H9 (cell line): ENCODE measurements around the gene PRMT7. TPM values are rescaled to one million over a fixed set of nuclear protein-coding genes. Genes with fewer than 3 reads are reported as not detected.

ENCODE experiments used
- DNase-seq: peaks from one replicate; pipeline ENCODE4 v3.0.0-alpha.2; 2017
- H2AFZ ChIP-seq: one replicate; pipeline ENCODE4 v1.6.1; 2013; ENCODE audit warnings: mild to moderate bottlenecking, low read length, control low read depth, moderate library complexity
- H2AK5ac ChIP-seq: 2 replicates; pipeline ENCODE4 v1.6.1; 2013; ENCODE audit warnings: low read length, control low read depth, mixed read lengths; ENCODE audit not compliant: insufficient read length
- H2BK120ac ChIP-seq: one replicate; pipeline ENCODE4 v1.6.1; 2013; ENCODE audit warnings: low read depth, mild to moderate bottlenecking, low read length, control low read depth, inconsistent platforms; ENCODE audit not compliant: poor library complexity, severe bottlenecking
- H2BK12ac ChIP-seq: 2 replicates; pipeline ENCODE4 v1.6.1; 2013; ENCODE audit warnings: low read length, control low read depth, mixed read lengths, low read depth; ENCODE audit not compliant: insufficient read length
- H2BK15ac ChIP-seq: 2 replicates; pipeline ENCODE4 v1.6.1; 2013; ENCODE audit warnings: low read depth, low read length, control low read depth
- H2BK20ac ChIP-seq: one replicate; pipeline ENCODE4 v1.6.1; 2013; ENCODE audit warnings: low read depth, mild to moderate bottlenecking, low read length, control low read depth, inconsistent platforms; ENCODE audit not compliant: poor library complexity, severe bottlenecking
- H2BK5ac ChIP-seq: 2 replicates; pipeline ENCODE4 v1.6.1; 2013; ENCODE audit warnings: low read length, control low read depth, mixed read lengths; ENCODE audit not compliant: insufficient read length
- H3K14ac ChIP-seq: 2 replicates; pipeline ENCODE4 v1.6.1; 2013; ENCODE audit warnings: low read length, control low read depth; ENCODE audit not compliant: insufficient read depth
- H3K18ac ChIP-seq: 2 replicates; pipeline ENCODE4 v1.6.1; 2013; ENCODE audit warnings: low read depth, mild to moderate bottlenecking, mixed read lengths, low read length, control low read depth; ENCODE audit not compliant: insufficient read length
- H3K23ac ChIP-seq: 2 replicates; pipeline ENCODE4 v1.6.1; 2013; ENCODE audit warnings: low read length, control low read depth, mixed read lengths, low read depth; ENCODE audit not compliant: insufficient read length
- H3K23me2 ChIP-seq: 2 replicates; pipeline ENCODE4 v1.6.1; 2013; ENCODE audit warnings: low read depth, mild to moderate bottlenecking, mixed read lengths, low read length, control low read depth; ENCODE audit not compliant: insufficient read length, poor library complexity, severe bottlenecking
- H3K27ac ChIP-seq: 2 replicates; pipeline ENCODE4 v1.5.1; 2013; ENCODE audit warnings: low read length, control low read depth, mixed read lengths, low read depth; ENCODE audit not compliant: insufficient read length
- H3K27me3 ChIP-seq: 2 replicates; pipeline ENCODE4 v1.6.1; 2013; ENCODE audit warnings: low read length, control low read depth, inconsistent platforms; ENCODE audit not compliant: insufficient read depth
- H3K4ac ChIP-seq: 2 replicates; pipeline ENCODE4 v1.6.1; 2013; ENCODE audit warnings: low read depth, mild to moderate bottlenecking, control low read depth, inconsistent platforms, low read length, moderate library complexity
- H3K4me1 ChIP-seq: 2 replicates; pipeline ENCODE4 v1.6.1; 2013; ENCODE audit warnings: low read length, control low read depth, inconsistent platforms; ENCODE audit not compliant: insufficient read depth
- H3K4me2 ChIP-seq: 2 replicates; pipeline ENCODE4 v1.6.1; 2013; ENCODE audit warnings: low read length, control low read depth, mixed read lengths; ENCODE audit not compliant: insufficient read length, insufficient read depth
- H3K56ac ChIP-seq: 2 replicates; pipeline ENCODE4 v1.6.1; 2013; ENCODE audit warnings: low read depth, mild to moderate bottlenecking, mixed read lengths, low read length, control low read depth; ENCODE audit not compliant: insufficient read length
- H3K79me1 ChIP-seq: 2 replicates; pipeline ENCODE4 v1.6.1; 2013; ENCODE audit warnings: low read depth, mild to moderate bottlenecking, moderate library complexity, low read length, control low read depth, inconsistent platforms; ENCODE audit not compliant: insufficient read depth, poor library complexity, severe bottlenecking
- H3K79me2 ChIP-seq: 2 replicates; pipeline ENCODE4 v1.6.1; 2013; ENCODE audit warnings: low read length, control low read depth, inconsistent platforms; ENCODE audit not compliant: insufficient read depth
- H3K9ac ChIP-seq: 2 replicates; pipeline ENCODE4 v1.6.1; 2013; ENCODE audit warnings: low read length, control low read depth, mixed read lengths; ENCODE audit not compliant: insufficient read length; ENCODE audit errors: extremely low read depth
- H3K9me3 ChIP-seq: one replicate; pipeline ENCODE4 v1.6.1; 2013; ENCODE audit warnings: low read depth, low read length, inconsistent platforms; ENCODE audit not compliant: control insufficient read depth
- H3T11ph ChIP-seq: one replicate; pipeline ENCODE4 v1.6.1; 2013; ENCODE audit warnings: mild to moderate bottlenecking, low read length, control low read depth, inconsistent platforms
- H4K20me1 ChIP-seq: one replicate; pipeline ENCODE4 v1.6.1; 2013; ENCODE audit not compliant: control insufficient read depth, insufficient read length, insufficient read depth
- H4K5ac ChIP-seq: 2 replicates; pipeline ENCODE4 v1.6.1; 2013; ENCODE audit warnings: low read depth, mild to moderate bottlenecking, mixed read lengths, low read length, control low read depth; ENCODE audit not compliant: insufficient read length
- H4K8ac ChIP-seq: replicated peaks from 2 replicates; pipeline ENCODE4 v1.6.1; 2013; ENCODE audit warnings: low read length, control low read depth, mixed read lengths, low read depth; ENCODE audit not compliant: insufficient read length
- H4K91ac ChIP-seq: 2 replicates; pipeline ENCODE4 v1.6.1; 2013; ENCODE audit warnings: low read depth, mild to moderate bottlenecking, moderate library complexity, mixed read lengths, low read length, control low read depth; ENCODE audit not compliant: insufficient read length
- H3K27ac Mint-ChIP-seq, 3 experiments: 2 replicates in 2 of 3; 3 replicates in 1 of 3; pipeline ENCODE4 v1.8.0; 2020 to 2021; ENCODE audit warnings: mixed read lengths in 3 of 3, mild to moderate bottlenecking in 1 of 3, moderate library complexity in 1 of 3
- H3K27me3 Mint-ChIP-seq: 2 replicates; pipeline ENCODE4 v1.8.0; 2021; ENCODE audit warnings: low read depth, mild to moderate bottlenecking, moderate library complexity, mixed read lengths
- H3K36me3 Mint-ChIP-seq, 3 experiments: 2 replicates in 2 of 3; 3 replicates in 1 of 3; pipeline ENCODE4 v1.8.0; 2020 to 2021; ENCODE audit warnings: low read depth in 3 of 3, mixed read lengths in 3 of 3; ENCODE audit not compliant: insufficient read depth in 1 of 3
- H3K4me1 Mint-ChIP-seq, 2 experiments: 2 replicates each; pipeline ENCODE4 v1.8.0; 2020; ENCODE audit warnings: mixed read lengths in 2 of 2
- H3K4me3 Mint-ChIP-seq, 2 experiments: 2 replicates in 1 of 2; 3 replicates in 1 of 2; pipeline ENCODE4 v1.8.0; 2020 to 2021; ENCODE audit warnings: mild to moderate bottlenecking in 2 of 2, mixed read lengths in 2 of 2, moderate library complexity in 1 of 2
- H3K9me3 Mint-ChIP-seq, 2 experiments: 2 replicates in 1 of 2; 3 replicates in 1 of 2; pipeline ENCODE4 v1.8.0; 2020; ENCODE audit warnings: mild to moderate bottlenecking in 2 of 2, mixed read lengths in 2 of 2, moderate library complexity in 1 of 2
- CTCF ChIP-seq: fragments of 200-600 bp; sonication (generic); conservative IDR thresholded peaks from 3 replicates; pipeline ENCODE4 v1.8.0; 2021; ENCODE audit warnings: antibody characterized with exemption, mild to moderate bottlenecking
- WGBS: extraction: QIAGEN DNeasy Blood & Tissue Kit; methylation state at CpG from one replicate; pipeline ENCODE4 v1.1.7; 2013; ENCODE audit warnings: missing lambda C conversion rate, low lambda C conversion rate, mixed read lengths; ENCODE audit not compliant: insufficient read length; ENCODE audit errors: extremely low coverage; 5-methylcytosine and 5-hydroxymethylcytosine counted together
- total RNA-seq: library from RNA; stranded (reverse); gene quantifications from 2 replicates; pipeline ENCODE4 v1.2.1, GENCODE V29; 2021

PRMT7 gene
- total RNA-seq, 1 experiment from 2014 or later: 56.6 TPM

GRCh38 chr16:68377667-68378393 lies 67.0 kb downstream of the PRMT7 start:
- Histone ChIP-seq H4K20me1 (no peaks in the 10 kb centered on the region), H3T11ph (no peak overlapping the region), H3K9ac (no peak overlapping the region), H3K23ac (no peak overlapping the region), H3K9me3 (no peaks in the 10 kb centered on the region), H2AFZ (no peak overlapping the region), H3K4ac (no peak overlapping the region), H2BK15ac (no peak overlapping the region), H2BK12ac (no peak overlapping the region), H2BK120ac (no peak overlapping the region), H3K27ac (no peak overlapping the region), H3K27me3 (no peaks in the 10 kb centered on the region), H4K8ac (no peak overlapping the region), H3K14ac (no peak overlapping the region), H3K79me2 (no peaks in the 10 kb centered on the region), H3K18ac (no peak overlapping the region), H3K23me2 (no peaks in the 10 kb centered on the region), H3K79me1 (no peaks in the 10 kb centered on the region), H4K5ac (no peak overlapping the region), H3K4me2 (no peak overlapping the region), H3K4me1 (no peaks in the 10 kb centered on the region; the same call in 1 of the 2 replicates), H4K91ac (no peak overlapping the region), H3K56ac (no peak overlapping the region), H2AK5ac (no peak overlapping the region), H2BK20ac (no peak overlapping the region), H2BK5ac (no peak overlapping the region)
- H3K4me1 Mint-ChIP-seq: peaks cover 8 to 18% of the 10 kb centered on the region in 2 experiments
- H3K36me3 Mint-ChIP-seq: no peaks in the 10 kb centered on the region
- peaks cover 17% of the 10 kb centered on the region for H3K27me3 Mint-ChIP-seq
- DNase-seq: no peak
- H3K4me3 Mint-ChIP-seq: no peak overlapping the region
- H3K9me3 Mint-ChIP-seq: no peaks in the 10 kb centered on the region
- TF ChIP-seq CTCF: no peak
- WGBS: no CpG with 5 or more reads among the region's 11 CpGs
- no peak overlapping the region for H3K27ac Mint-ChIP-seq
